ENCODE results near the gene INAFM2. TPM values are rescaled to one million over a fixed set of nuclear protein-coding genes. Genes with fewer than 3 reads are reported as not detected.

Gene INAFM2
- polyA plus RNA-seq, 3 donors, result 5.1 to 19.6 (median 8.3) TPM

- Histone ChIP-seq H3K4me1 (ENCODE audit: control insufficient read depth in 1 of 2, insufficient read depth in 2 of 2, low read length in 2 of 2) (peaks cover 63 to 81% of the 10 kb centered on the region in 2 donors), H3K9ac (ENCODE audit: insufficient read depth, low read length, poor library complexity, severe bottlenecking) (peak within 1 kb of the TSS; percentile 49), H3K79me2 (ENCODE audit: insufficient read depth, low read length) (no peaks in the 10 kb centered on the region), H3K9me3 (replicated peaks in 1 of 2; ENCODE audit: control insufficient read depth in 1 of 2, insufficient read depth in 1 of 2, low read length in 2 of 2) (no peaks in the 10 kb centered on the region), H3K4me2 (replicated peaks; ENCODE audit: extremely low read depth, low read length, poor library complexity, severe bottlenecking) (peak within 1 kb of the TSS; percentile 44), H4K20me1 (ENCODE audit: insufficient read depth, low read length) (no peaks in the 10 kb centered on the region), H3K36me3 (replicated peaks in 1 of 2; ENCODE audit: control insufficient read depth in 1 of 2, insufficient read depth in 2 of 2, low read length in 2 of 2) (no peaks in the 10 kb centered on the region), H3K4me3 (replicated peaks in 1 of 3; ENCODE audit: low read depth in 2 of 3, low read length in 3 of 3) (peak within 1 kb of the TSS in 1 of 3 experiments; percentile 35), H3K27ac (ENCODE audit: low read depth in 1 of 2, low read length in 2 of 2) (peak within 1 kb of the TSS; percentile 46 to 64), H3K27me3 (ENCODE audit: control insufficient read depth in 2 of 2, insufficient read depth in 2 of 2, low read length in 2 of 2) (no peaks in the 10 kb centered on the region), H2AFZ (ENCODE audit: insufficient read depth, low read depth, low read length, poor library complexity, severe bottlenecking) (peak within 1 kb of the TSS; percentile 69)
- peaks cover 0 to 2% (median 0%) of the 10 kb centered on the region in 7 donors for H3K9me3 Mint-ChIP-seq
- intact Hi-C loops (cut with micrococcal nuclease), result loop anchor here in 1 of 2 donors (5.0 kb wide), 1 partner anchor 81 kb away; no protein-coding TSS in a partner anchor
- peak; percentile 64 to 79 (median 70) for DNase-seq
- WGBS (ENCODE audit: insufficient coverage), result 17% methylated on average over 17 of the region's 17 CpGs
- H3K27me3 Mint-ChIP-seq (ENCODE audit: low read depth in 3 of 3), result peaks cover 0 to 8% (median 5%) of the 10 kb centered on the region in 3 donors
- peak within 1 kb of the TSS; percentile 80 to 91 (median 85) for H3K27ac Mint-ChIP-seq
- TF ChIP-seq CTCF (IDR thresholded peaks at IDR 0.05), result no peak
- peaks cover 59% of the 10 kb centered on the region for H3K4me1 Mint-ChIP-seq
- peak within 1 kb of the TSS; percentile 57 to 63 for H3K4me3 Mint-ChIP-seq
- no peaks in the 10 kb centered on the region for H3K36me3 Mint-ChIP-seq
Measured at GRCh38 chr15:40340740-40341400, 17.4 kb downstream of the INAFM2 start, which contains the start of gene CCDC9B. Gene CCDC9B (minus strand): TSS chr15:40340939. CDS start chr15:40340819, 120 bp downstream.

- Histone ChIP-seq H3K4me3 (replicated peaks in 1 of 3; ENCODE audit: low read depth in 2 of 3, low read length in 3 of 3) (no peak overlapping the region), H3K9ac (ENCODE audit: insufficient read depth, low read length, poor library complexity, severe bottlenecking) (no peak overlapping the region), H3K36me3 (replicated peaks in 1 of 2; ENCODE audit: control insufficient read depth in 1 of 2, insufficient read depth in 2 of 2, low read length in 2 of 2) (no peaks in the 10 kb centered on the region), H3K4me2 (replicated peaks; ENCODE audit: extremely low read depth, low read length, poor library complexity, severe bottlenecking) (no peak overlapping the region), H3K9me3 (replicated peaks in 1 of 2; ENCODE audit: control insufficient read depth in 1 of 2, insufficient read depth in 1 of 2, low read length in 2 of 2) (no peaks in the 10 kb centered on the region), H3K27ac (ENCODE audit: low read depth in 1 of 2, low read length in 2 of 2) (no peak overlapping the region), H3K27me3 (ENCODE audit: control insufficient read depth in 2 of 2, insufficient read depth in 2 of 2, low read length in 2 of 2) (no peaks in the 10 kb centered on the region), H3K79me2 (ENCODE audit: insufficient read depth, low read length) (no peaks in the 10 kb centered on the region), H2AFZ (ENCODE audit: insufficient read depth, low read depth, low read length, poor library complexity, severe bottlenecking) (no peak overlapping the region), H4K20me1 (ENCODE audit: insufficient read depth, low read length) (no peaks in the 10 kb centered on the region), H3K4me1 (ENCODE audit: control insufficient read depth in 1 of 2, insufficient read depth in 2 of 2, low read length in 2 of 2) (peaks cover 45 to 63% of the 10 kb centered on the region in 2 donors)
- H3K4me1 Mint-ChIP-seq, result peaks cover 45% of the 10 kb centered on the region
- WGBS (ENCODE audit: insufficient coverage), result 75% methylated on average over 2 of the region's 7 CpGs
- DNase-seq, result no peak
- TF ChIP-seq CTCF (IDR thresholded peaks at IDR 0.05), result no peak
- peaks cover 0 to 5% (median 0%) of the 10 kb centered on the region in 7 donors for H3K9me3 Mint-ChIP-seq
- no peaks in the 10 kb centered on the region for H3K36me3 Mint-ChIP-seq
- H3K27me3 Mint-ChIP-seq (ENCODE audit: low read depth in 3 of 3), result peaks cover 0 to 8% (median 7%) of the 10 kb centered on the region in 3 donors
- no peak overlapping the region for H3K4me3 Mint-ChIP-seq
- peak overlapping the region in 1 of 7 donors; percentile 50 for H3K27ac Mint-ChIP-seq
- intact Hi-C loops (cut with micrococcal nuclease), result loop anchor here in 1 of 2 donors (5.0 kb wide), 1 partner anchor 80 kb away; no protein-coding TSS in a partner anchor
Measured at GRCh38 chr15:40342416-40343320, 19.2 kb downstream of the INAFM2 start.

Data from CD14-positive monocyte (primary cell).